Smooth muscle cell (in vitro differentiated cells): ENCODE data around the gene IPCEF1. TPM values are rescaled to one million over a fixed set of nuclear protein-coding genes. Genes with fewer than 3 reads are reported as not detected.

ENCODE experiments used
- DNase-seq: peaks from one replicate; lab custom pipeline; 2025; ENCODE audit not compliant: unreplicated experiment; lab: John Stamatoyannopoulos, UW
- H2AFZ ChIP-seq: fragments of 200-600 bp; sonication (generic); 2 replicates; pipeline ENCODE4 v1.6.0; 2016; ENCODE audit warnings: antibody characterized with exemption, low read depth, mild to moderate bottlenecking
- H3F3A ChIP-seq: fragments of 200-600 bp; sonication (generic); 2 replicates; pipeline ENCODE4 v1.6.0; 2017; ENCODE audit warnings: antibody characterized with exemption, low read depth
- H3K27ac ChIP-seq: fragments of 200-600 bp; sonication (generic); 2 replicates; pipeline ENCODE4 v1.5.1; 2016; ENCODE audit warnings: low read depth, mild to moderate bottlenecking
- H3K27me3 ChIP-seq: fragments of 200-600 bp; sonication (generic); 2 replicates; pipeline ENCODE4 v1.6.1; 2016; ENCODE audit warnings: low read depth, mild to moderate bottlenecking
- H3K36me3 ChIP-seq: fragments of 200-600 bp; sonication (generic); 2 replicates; pipeline ENCODE4 v1.5.1; 2016; ENCODE audit warnings: low read depth
- H3K4me1 ChIP-seq: fragments of 200-600 bp; sonication (generic); 2 replicates; pipeline ENCODE4 v1.5.1; 2016; ENCODE audit warnings: low read depth
- H3K4me2 ChIP-seq: fragments of 200-600 bp; sonication (generic); 2 replicates; pipeline ENCODE4 v1.6.0; 2016; ENCODE audit warnings: mild to moderate bottlenecking
- H3K4me3 ChIP-seq: fragments of 200-600 bp; sonication (generic); 2 replicates; pipeline ENCODE4 v1.5.1; 2016; ENCODE audit warnings: mild to moderate bottlenecking
- H3K79me2 ChIP-seq: fragments of 200-600 bp; sonication (generic); 2 replicates; pipeline ENCODE4 v1.6.0; 2016; ENCODE audit warnings: low read depth, mild to moderate bottlenecking
- H3K9ac ChIP-seq: fragments of 200-600 bp; sonication (generic); 2 replicates; pipeline ENCODE4 v1.6.0; 2016; ENCODE audit warnings: low read depth
- H3K9me3 ChIP-seq: fragments of 200-600 bp; sonication (generic); replicated peaks from 2 replicates; pipeline ENCODE4 v1.5.1; 2016; ENCODE audit warnings: low read depth
- H4K20me1 ChIP-seq: fragments of 200-600 bp; sonication (generic); 2 replicates; pipeline ENCODE4 v1.6.0; 2016; ENCODE audit warnings: low read depth
- WGBS: methylation state at CpG from one replicate; pipeline ENCODE4 v1.1.7; 2016; ENCODE audit warnings: low lambda C conversion rate; 5-methylcytosine and 5-hydroxymethylcytosine counted together
- polyA plus RNA-seq: library from polyadenylated mRNA; unstranded; fragments of >200 nt; fragmentation: Nextera tagmentation; extraction: Ambion mirVana; gene quantifications from 2 replicates; pipeline ENCODE4 v1.2.1, GENCODE V29; 2016
- total RNA-seq: library from RNA; depleted of rRNA; stranded (reverse); fragments of >200 nt; gene quantifications from 2 replicates; pipeline ENCODE4 v1.2.3, GENCODE V29; 2014
- TF ChIP-seq, protein P1 (sequence below): fragments of 200-600 bp; sonication (generic); IDR thresholded peaks from 2 replicates; pipeline ENCODE4 v1.5.1; 2017; ENCODE audit warnings: borderline replicate concordance, mild to moderate bottlenecking, antibody characterized with exemption; ENCODE audit not compliant: insufficient read depth, poor library complexity, severe bottlenecking

IPCEF1 gene
- total and polyA plus RNA-seq, 2 experiments from 2014 or later, result 0.04 TPM; not detected in 1

DNA sequence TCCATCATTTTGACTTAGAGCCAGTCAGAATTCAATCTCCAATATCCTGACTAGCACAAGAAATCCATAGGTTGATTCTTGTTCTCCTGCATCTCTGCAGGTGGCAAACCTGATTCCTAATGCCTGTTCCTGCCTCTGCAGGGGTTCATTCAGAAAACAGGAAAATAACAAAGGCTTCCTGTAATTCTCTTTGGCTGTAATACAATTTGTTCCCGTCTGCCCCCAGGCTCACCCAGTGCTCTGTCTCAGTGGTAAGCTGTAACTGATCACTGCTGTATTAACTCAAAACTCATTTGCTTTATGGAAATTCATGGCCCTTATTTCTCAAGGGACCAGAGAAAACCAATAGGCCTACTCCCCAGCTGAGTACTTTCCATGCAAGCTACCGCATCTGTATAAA, 228.9 kb downstream of the IPCEF1 start:
- Histone ChIP-seq H3K4me2 (no peak overlapping the region), H3F3A (no peaks in the 10 kb centered on the region), H3K27ac (no peak overlapping the region), H3K4me1 (peaks cover 13% of the 10 kb centered on the region), H3K9ac (no peak overlapping the region), H3K79me2 (no peaks in the 10 kb centered on the region), H3K36me3 (no peaks in the 10 kb centered on the region), H3K4me3 (no peak overlapping the region), H3K9me3 (no peaks in the 10 kb centered on the region), H4K20me1 (no peaks in the 10 kb centered on the region), H2AFZ (no peak overlapping the region), H3K27me3 (no peaks in the 10 kb centered on the region)
- WGBS, result 63% methylated on average over 2 of the region's 2 CpGs
- no peak for DNase-seq
- TF ChIP-seq, protein P1, sequence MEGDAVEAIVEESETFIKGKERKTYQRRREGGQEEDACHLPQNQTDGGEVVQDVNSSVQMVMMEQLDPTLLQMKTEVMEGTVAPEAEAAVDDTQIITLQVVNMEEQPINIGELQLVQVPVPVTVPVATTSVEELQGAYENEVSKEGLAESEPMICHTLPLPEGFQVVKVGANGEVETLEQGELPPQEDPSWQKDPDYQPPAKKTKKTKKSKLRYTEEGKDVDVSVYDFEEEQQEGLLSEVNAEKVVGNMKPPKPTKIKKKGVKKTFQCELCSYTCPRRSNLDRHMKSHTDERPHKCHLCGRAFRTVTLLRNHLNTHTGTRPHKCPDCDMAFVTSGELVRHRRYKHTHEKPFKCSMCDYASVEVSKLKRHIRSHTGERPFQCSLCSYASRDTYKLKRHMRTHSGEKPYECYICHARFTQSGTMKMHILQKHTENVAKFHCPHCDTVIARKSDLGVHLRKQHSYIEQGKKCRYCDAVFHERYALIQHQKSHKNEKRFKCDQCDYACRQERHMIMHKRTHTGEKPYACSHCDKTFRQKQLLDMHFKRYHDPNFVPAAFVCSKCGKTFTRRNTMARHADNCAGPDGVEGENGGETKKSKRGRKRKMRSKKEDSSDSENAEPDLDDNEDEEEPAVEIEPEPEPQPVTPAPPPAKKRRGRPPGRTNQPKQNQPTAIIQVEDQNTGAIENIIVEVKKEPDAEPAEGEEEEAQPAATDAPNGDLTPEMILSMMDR, result no peak

DNA sequence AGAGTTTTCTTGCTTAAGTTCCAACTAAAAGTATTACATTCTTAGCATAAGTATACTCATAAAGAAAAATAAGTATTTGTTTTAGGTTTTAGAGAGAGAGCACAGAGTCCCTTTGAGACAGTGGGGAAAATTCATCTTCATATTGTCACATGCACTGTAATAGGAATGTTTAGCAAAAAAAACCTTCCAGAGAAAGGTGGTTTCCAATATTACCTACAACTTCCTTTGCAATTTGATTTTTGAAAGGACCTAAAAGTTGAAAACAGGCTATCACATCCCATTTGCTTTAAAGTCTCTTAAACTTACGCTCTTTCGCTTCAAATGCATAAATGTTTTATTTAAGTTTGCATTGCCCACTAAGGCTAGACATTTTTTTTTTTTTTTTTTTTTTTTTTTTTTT, 231.2 kb downstream of the IPCEF1 start:
- Histone ChIP-seq H3K4me3 (no peak overlapping the region), H2AFZ (no peak overlapping the region), H3K79me2 (no peaks in the 10 kb centered on the region), H3K9ac (no peak overlapping the region), H3K4me1 (peaks cover 15% of the 10 kb centered on the region), H4K20me1 (no peaks in the 10 kb centered on the region), H3K27ac (no peak overlapping the region), H3K4me2 (no peak overlapping the region), H3K27me3 (no peaks in the 10 kb centered on the region), H3K36me3 (no peaks in the 10 kb centered on the region), H3K9me3 (no peaks in the 10 kb centered on the region), H3F3A (no peaks in the 10 kb centered on the region)
- TF ChIP-seq, protein P1, result no peak
- WGBS, result 81% methylated on average over 2 of the region's 2 CpGs
- no peak for DNase-seq

- no peaks in the 10 kb centered on the region for H3F3A ChIP-seq
- no peak overlapping the region for H3K9ac ChIP-seq
- H3K9me3 ChIP-seq, result no peaks in the 10 kb centered on the region
- no peaks in the 10 kb centered on the region for H3K27me3 ChIP-seq
- H3K4me2 ChIP-seq, result peak overlapping the region; percentile 74
- 39% methylated on average over 8 of the region's 8 CpGs for WGBS
- no peak overlapping the region for H3K4me3 ChIP-seq
- H3K27ac ChIP-seq, result peak overlapping the region; percentile 42
- no peak for DNase-seq
- no peaks in the 10 kb centered on the region for H3K79me2 ChIP-seq
- H4K20me1 ChIP-seq, result no peaks in the 10 kb centered on the region
- TF ChIP-seq, protein P1, result no peak
- peaks cover 15% of the 10 kb centered on the region for H3K4me1 ChIP-seq
- no peaks in the 10 kb centered on the region for H3K36me3 ChIP-seq
- H2AFZ ChIP-seq, result peak overlapping the region; percentile 76
Observed at GRCh38 chr6:154123155-154123956, 233.2 kb downstream of the IPCEF1 start.
